ENCODE results near the gene A4GALT.
A peak's percentile ranks its signal among the peaks of the same experiment; 100 is the strongest.

A4GALT gene

DNA sequence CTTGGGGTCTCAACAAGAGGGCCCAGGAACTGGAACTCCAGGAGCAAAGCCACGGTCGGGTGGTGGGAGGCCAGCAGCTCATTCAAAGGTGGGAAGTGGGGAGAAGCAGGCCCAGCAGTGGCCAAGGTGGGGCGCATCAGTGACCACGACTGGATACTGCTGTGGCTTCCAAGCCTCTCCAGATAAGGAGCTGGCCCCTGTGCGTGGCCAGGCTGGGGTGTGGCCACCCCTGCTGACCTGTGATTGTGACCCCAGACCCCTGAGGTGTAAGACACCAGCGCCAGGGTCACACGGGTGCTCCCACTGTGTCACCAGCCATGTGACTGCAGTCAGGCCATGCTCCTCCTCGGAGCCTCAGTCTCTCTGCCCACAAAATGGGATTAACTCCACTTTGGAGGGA, 20.3 kb downstream of the A4GALT start:
- DNase-seq: no peak

DNA sequence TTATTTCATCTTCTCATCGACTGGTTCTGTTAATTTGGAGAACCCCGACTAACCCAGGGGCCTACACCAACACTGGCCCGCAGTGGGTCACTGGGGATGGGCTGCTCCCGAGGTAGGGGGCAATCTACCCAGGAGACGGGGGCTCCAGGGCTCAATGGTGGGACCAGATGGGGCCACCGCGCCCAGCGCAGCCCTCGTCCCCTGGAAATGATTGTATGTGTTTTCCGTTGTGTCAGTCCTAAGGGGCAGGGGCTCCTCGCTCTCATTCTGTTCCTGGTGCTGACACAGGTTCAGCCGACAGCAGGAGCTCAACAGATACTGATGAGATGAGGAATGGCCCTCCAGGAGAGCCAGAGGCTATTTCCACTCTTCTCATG, 20.7 kb downstream of the A4GALT start:
- DNase-seq: no peak

DNA sequence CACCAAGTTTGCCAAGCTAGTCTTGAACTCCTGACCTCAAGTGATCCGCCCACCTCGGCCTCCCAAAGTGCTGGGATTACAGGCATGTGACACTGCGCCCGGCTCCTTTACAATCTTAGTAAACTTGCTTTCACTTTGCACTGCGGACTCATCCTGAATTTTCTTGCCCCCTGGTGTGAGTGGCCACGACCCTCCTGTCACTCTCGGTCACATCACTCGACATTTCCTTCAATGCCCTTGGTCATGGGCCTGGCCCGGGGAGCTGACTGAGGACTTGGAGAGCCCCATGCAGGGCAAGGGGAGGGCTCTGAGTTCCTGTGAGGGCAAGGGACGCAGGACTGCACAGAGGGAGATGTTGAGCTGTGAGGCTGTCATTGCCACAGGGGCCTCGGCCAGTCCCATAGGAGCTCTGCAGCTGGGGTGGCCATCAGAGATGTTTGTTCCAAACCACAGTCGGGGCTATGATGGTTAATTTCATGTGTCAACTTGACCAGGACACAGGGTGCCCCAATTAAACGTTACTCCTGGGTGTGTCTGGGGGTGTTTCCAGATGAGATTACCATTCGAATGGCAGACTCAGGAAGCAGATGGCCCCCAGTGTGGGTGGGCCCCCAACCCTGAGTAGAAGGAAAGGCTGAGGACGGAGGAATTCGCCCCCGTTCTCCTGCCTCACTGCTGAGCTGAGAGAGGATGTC, 21.2 kb downstream of the A4GALT start:
- DNase-seq: peak; percentile 59

DNA sequence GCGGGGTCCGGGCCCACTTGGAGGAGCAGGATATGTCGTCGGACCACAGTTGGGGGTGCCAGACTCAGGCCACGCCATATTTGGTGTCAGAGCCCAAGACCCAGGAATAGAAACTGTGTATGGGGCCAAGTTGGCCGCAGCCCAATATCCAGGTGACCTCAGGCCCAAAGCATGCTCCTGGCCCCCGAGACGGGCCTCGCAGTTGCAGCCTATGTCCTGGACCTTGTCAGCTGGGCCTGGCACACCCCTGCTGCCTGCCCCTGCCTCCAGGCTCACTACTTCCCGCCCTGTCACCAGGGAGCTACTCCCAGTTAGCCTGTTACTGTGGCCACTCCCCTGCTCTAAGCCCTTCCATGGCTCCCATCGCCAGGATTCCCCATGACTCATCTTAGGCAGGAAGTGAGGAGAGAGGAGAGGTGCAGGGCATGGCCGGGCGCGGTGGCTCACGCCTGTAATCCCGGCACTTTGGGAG, 23.1 kb downstream of the A4GALT start:
- no peak for DNase-seq

DNA sequence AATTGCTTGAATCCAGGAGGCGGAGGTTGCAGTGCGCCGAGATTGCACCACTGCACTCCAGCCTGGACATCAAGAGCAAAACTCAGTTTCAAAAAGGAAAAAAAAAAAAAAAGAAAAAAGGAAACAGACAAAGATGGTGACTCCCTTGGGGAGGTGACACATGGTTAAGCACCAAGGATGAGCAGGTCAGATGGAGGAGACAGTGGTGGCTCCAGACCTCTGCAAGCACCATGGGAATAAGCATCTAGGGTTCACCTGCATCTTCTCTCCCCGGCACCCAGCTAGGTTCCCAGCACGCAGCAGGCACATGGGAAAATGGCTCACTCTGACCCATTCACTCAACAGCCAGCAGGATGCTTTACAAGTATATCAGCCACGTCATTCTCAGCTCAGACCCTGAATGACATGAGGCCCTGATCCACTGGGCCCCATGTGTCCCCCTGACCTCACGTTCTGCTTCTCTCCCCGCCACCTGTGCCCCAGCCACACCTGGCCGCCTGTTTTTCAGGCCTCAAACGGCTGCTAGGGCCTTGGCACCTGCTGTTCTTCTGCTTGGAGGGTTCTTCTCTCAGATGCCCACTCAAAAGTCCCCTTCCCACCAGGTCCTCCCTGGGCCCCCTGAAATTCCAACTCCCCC, 24.2 kb downstream of the A4GALT start:
- DNase-seq: no peak

DNA sequence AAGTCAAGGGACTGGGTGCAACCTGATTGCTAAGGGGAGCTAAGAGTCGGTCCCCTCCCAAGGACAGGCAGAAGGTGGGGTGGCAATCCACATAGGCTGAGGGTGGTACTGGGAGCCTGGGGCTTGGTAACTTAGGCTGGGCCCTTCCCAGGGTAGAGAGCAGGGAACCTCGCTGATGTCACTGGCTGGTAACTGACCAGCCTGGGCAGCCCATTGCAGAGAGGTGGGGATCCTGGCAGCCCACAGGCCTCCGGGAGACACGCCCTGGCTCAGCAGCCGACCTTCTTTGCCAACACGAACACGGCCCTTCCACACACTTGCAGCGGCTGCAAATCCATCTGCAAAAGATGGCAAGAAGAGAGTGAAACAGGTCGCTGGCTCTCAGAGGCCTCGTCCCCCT, 25.4 kb downstream of the A4GALT start:
- no peak for DNase-seq

DNA sequence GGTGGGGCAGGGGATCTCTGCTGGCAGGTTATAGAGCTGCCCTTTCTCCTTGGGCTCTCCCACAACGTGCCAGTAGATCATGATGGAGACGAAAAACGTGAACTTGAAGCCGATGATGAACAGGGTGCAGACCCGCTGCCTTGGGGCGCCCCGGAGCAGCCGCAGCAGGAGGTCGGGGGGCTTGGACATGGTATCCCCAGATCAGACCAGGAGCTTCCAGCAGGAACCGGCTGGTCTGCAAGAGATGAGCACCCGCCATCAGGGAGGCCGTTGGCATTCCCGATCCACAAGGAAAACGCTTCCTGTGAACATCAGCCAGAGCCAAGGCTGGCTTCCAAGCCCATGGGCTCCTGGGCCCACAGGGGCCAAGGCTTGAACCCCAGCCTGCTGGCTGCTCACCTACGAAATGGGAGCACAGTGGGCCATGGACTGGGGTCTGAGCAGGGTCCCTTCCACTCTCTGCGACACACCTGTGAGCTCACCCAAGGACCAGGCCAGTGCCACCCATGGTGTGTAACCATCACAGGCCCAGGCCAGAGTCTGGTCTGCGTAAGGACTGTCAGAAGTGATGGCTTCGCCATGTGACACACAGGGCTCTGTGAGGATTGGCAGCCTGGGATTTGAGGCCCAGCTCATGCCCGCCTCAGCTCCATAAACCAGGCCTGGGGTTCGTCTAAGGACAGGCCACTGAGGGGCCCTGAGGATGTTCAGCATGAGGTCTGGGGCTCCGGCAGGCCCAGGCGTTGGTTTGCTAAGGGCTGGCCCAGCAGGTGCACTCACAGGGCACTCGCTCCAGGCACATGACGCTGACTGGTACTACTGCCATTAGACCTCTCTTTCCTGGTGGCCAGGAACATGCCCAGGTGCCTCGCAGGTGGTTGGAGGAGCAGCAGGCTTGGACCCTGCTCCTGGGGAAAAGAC, 26.6 kb downstream of the A4GALT start:
- no peak for DNase-seq

DNA sequence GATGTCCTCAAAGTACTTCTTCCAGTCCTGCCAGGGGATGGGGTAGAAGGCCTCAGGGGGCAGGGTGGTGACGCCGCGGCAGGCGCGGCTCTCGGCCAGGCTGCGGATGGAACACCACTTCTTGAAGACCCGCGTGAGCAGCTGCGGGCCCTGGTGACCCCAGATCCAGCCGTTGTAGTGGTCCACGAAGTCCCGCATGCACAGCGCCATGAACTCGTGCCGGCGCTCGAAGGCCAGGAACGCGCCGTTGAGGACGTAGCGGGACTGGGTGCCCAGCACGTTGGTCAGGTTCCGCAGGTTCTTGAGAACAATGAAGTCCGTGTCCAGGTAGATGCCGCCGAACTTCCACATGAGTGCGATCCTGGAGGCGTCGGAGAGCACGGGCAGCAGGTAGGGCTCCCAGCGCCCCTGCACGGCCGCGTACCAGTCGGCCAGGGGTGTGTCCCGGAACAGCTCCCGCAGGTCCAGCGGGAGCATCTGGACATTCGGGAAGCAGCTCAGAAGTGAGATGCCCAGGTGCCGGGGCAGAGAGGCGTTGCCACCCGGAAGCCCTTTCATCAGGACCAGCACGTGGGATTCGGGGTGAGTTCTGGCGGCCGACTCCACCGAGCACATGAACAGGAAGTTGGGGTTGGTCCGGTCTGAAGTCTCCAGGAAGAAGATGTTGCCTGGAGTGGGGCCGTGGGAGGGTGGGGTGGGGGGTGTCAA, 27.5 kb downstream of the A4GALT start:
- no peak for DNase-seq

DNA sequence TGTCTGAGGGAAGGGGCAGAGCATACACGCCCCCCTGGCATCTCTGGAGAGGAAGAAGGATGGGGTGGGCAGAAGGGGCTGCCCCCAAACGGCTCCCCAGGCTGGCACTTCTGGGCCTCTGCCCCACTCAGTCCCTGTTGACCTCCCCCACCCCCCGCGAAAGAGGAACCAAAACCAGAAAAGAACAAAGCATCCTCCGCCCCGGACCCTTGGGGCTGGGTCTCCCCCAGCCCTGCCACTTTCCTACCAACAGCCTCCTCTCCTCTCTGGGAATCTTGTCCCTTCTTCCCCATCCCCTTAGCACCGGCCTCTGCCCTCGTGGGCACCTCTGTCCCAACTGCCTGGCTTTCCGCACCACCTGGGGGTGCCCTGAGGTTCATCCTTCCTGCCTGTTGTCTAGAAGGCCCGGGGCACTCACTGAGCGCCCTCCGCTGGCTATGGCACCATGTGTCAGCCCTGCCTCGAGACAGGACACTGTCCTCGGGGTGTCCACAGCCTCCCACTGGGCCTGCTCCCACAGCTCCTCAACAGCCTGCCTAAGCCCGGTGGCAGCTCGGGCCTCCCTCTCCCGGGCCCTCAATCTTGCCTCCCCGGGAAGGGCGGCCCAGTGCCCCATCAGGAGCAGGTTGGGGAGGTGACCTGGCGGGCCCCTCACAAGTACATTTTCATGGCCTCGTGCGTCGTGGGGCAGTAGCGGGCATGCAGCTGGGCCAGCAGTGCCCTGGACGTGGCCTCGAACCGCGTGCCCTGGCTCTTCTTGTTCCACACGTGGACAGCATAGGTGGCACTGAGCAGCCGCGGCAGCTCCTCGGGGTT, 28.2 kb downstream of the A4GALT start:
- DNase-seq: peak; percentile 23

DNA sequence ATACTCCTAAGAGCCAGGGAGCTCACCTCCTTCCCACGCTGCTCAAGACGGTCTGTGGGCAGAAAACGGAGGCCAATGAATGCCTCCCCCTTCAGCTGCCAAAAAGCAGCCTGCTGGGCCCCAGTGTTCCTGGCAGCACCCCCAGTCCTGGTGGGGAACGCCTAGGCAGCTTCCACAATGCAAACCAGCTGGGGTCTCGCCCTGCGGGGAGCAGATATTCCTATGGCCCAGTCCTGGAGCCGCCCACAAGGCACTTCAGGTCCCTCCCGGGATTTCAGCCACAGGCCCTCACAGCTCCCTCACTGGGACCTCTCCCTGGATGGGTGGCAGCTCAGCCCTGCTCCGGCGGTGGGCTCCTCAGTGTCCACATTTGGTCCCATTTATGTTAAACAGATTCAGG, 29.2 kb downstream of the A4GALT start:
- no peak for DNase-seq

DNA sequence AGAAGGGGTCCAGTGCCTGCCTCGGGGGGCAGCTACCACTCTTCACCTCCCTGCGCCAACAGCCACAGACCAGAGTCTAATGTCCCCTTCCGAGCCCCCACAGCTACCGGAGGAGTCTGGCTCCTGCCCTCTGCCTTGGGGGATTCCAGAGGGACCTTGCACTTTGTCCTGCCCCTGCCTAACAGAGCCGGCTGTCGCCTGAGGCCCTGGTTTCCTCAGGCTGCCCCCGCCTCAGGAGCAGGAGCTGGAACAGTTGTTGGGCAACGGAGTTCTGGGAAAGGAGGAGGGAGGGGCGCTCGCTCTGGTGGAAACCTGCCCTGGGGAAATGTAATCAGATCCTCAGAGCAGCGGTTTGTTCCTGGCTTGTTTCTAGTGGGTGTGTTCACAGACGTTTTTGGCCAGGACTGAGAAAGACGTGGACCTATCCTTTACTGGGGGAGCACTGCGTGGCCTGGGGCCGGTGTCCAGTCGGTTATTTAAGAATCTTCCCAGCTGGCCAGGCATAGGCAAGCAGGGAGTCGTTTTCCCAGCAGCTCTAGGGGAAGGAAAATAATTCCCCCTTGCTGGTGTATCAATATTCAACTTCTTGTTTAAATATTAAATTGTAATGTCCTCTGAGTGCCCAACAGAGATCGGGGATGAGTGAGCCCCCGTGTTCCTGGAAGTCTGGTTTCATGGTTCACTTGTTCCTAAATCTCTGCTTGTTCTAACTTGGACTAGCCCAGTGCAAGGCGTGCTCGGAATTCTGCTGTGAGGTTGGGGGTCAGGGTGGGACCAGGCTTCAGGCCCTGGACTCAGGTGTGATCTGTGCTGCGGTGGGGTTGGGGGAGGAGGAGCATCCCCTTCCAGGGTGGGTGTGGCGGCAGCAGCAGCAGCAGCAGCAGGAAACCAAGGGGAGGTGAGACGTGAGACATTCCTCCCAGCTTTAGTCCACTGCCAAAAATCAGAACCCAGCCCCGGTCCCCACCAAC, 32.1 kb downstream of the A4GALT start:
- no peak for DNase-seq

DNA sequence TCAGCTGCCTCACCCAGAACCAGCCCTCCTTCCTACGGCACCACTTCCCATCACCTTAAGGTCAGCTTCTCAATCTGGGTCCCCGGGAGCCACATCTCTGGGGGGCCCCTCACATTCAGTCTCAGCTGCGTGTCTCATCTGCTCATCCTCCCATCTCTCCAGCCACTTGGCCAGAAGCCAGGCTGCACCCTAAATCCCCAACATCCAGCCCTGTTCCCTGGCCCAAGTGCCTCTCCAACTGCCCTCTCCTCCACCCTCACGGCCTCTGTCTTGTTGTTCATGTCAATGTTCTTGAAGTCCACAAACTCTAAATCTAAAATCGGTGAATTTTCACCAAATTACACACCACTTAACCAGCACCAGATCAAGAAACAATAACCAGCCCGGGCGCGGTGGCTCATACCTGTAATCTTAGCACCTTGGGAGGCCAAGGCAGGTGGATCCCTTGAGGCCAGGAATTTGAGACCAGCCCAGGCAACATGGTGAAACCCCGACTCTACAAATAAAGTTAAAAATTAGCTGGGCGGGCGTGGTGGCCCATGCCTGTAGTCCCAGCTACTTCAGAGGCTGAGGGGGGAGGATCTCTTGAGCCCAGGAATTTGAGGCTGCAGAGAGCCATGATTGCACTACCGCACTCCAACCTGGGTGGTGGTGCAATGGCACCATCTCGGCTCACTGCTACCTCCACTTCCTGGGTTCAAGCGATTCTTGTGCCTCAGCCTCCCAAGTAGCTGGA, 33.7 kb downstream of the A4GALT start:
- no peak for DNase-seq

DNA sequence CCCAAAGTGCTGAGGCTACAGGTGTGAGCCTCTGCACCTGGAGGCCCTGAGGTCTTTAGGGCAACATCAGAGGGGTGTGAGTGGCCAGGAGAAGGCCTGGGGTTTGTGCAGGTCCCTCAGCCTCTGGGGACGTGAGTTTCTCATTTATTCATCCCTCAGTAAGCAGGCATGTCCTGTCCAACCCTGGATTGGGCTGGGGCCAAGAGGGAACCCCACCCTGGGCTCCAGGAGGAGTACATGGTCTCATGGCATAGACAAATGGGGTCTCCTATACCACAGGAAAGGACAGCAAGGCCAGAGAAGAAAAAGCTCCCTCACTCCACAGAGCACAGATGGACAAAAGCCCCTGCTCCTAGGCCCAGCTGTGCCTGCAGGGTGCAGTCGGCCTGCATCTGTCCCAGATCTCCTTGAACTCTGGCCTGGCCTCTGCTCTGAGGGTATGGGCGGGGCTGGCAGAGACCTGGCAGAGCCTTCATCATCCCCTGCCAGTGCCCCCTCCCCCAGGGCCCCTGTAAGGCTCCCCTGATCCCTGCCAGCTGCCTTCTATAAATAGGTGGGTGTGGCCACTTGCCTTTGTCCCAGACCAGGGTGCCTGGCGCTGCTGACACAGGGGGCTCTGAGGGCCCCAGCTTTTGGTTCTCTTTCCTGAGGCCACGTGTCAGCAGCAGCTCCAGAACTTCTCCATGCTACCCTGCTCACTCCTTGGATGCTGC, 34.6 kb downstream of the A4GALT start:
- peak; percentile 66 for DNase-seq

DNA sequence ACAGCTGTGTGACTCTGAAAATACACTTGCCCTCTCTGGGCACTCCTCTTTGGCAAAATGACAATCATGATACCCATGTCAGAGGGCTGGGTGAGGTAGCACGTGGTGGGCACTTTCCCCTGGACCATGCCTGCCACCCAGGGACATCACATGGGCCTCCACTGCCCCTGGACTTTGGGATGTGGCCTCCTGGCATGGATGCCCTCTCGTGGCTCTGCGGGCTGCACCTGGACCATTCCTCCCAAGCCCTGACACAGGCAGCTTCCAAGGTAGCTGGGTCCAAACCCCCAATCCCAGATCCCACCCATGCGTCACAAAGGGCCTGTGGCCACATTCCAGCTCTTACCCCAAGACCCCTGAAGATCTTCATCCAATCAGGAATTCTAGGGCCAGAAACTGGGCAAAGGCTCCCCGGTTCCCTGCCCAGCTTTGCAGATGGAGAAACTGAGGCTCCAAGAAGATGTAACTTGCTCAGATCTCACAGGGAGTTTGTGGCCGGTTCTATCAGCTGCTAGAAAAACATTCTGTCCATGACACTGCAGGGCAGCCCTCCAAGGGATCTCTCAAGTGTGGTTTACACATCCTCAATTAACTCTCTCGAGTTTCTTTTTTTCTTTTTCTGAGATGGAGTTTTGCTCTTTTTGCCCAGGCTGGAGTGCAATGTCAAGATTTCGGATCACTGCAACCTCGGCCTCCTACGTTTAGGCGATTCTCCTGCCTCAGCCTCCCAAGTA, 36.0 kb downstream of the A4GALT start:
- no peak for DNase-seq

DNA sequence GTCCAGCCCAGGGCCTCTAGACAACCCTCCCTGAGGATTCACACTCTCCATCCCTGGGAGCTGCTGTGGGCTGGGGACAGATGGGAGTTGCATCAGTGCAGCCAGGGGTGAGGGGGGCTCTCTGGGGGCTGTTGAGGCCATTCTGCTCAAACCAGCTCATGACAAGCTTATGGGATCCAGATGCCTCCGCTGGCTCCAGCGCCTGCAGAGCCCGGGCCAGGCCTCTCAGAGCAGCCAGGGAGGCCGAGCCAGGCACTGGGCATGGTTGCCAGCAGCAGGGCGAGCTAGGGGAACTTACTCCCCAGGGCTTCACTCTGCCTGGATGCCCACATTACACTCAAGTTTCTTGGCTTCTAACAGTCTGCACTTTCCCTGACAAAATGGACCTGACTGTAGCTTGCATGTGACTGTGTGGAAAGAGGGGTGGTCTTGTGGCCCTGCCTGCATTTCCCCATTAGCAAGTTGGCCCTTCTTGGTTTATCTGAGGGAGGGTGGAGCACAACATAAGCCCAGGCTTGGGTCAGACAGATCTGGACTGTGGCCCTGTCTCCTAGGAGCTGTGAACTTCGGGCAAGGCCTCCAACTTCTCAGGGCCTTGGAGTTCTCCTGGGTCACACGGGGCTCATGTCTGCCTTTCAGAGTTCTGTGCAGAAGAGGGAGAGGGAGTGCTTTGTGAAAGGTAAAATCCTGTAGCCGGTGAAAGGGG, 36.9 kb downstream of the A4GALT start:
- DNase-seq: no peak

DNA sequence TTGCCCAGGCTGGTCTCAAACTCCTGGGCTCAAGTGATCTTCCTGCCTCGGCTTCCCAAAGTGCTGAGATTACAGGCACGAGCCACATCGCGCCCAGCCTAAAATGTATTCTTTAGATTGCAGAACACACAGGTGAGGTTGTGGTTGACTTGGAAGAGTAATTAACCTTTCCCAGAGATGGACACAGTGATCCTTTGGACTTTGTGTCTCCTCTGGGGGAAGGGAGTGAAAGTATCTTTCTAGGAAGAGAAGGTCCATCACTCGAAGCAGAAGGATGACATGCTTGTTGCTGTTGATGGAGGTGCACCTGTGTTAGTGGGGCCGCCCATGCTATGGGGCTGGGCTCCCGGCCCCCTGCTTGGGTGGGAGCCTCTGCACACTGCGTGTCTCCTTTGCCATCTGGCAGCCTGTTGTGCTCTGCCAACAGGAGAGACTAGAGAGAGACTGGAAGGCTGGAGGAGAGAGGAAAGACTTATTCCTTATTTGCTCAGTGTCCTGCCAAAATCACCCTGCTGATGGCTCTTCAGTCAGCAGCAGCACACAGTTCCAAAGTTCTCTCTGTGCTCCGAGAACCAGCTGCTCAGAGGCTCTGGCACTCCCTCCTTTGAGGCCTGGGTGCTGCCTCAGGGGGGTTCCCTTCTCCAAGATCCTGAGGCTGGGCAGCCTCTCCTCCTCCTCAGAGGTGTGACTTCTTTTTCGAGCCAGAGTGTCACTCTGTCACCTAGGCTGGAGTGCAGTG, 38.4 kb downstream of the A4GALT start:
- no peak for DNase-seq

DNA sequence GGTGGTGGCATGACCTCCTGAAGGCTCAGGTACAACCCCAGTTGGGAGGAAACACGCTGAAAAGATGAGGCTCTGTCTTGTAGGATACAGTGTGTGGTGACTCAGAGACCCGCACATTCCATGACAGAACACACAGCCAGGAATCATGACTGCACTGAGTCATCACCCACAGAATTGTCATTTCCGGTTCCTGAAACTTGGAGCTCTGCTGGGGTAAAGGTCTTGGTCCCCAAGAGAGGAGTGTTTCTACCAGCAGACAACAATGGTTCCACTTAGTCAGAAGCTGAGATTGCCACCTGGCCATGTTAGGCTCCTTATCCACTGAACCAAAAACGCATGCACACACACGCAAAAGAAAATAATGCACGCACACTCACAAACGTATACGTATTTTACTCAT, 40.0 kb downstream of the A4GALT start:
- DNase-seq: no peak

Data from hematopoietic multipotent progenitor cell treated with erythropoietin and hydrocortisone succinate and interleukin-3 and kit ligand, for 4 days (in vitro differentiated cells).